Stimulated activated CD4-positive, alpha-beta T cell treated with anti-CD3 and anti-CD28 coated beads, Interleukin-2, amount 100 ng/mL, for 24 hours (primary cell): ENCODE data around the gene FAM120C.

Source experiments
- DNase-seq, 2 donors: peaks; one replicate each; pipeline ENCODE4 v3.0.0-alpha.2; 2020

The FAM120C gene

GRCh38 chrX:54030329-54030728, 152.7 kb downstream of the FAM120C start:
- no peak for DNase-seq

GRCh38 chrX:54029529-54030143, 153.4 kb downstream of the FAM120C start:
- no peak for DNase-seq

GRCh38 chrX:54024350-54024749, 158.7 kb downstream of the FAM120C start:
- no peak for DNase-seq
